ENCODE results near the gene CNDP2.

DNA sequence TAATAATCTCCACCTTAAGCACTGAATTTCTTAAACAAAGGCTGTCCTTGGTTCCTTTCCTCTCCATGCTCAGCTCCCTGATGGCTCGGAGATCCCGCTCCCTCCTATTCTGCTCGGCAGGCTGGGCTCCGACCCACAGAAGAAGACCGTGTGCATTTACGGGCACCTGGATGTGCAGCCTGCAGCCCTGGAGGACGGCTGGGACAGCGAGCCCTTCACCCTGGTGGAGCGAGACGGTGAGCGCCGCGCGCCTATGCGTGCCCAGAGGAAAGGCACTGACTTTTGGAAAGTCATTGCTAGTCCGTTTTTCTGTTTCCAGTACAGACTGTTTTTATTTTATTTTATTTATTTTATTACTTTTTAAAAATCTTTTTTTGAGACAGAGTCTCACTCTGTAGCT, 9.6 kb downstream of the CNDP2 start:
- no peak for TF ChIP-seq CTCF (IDR thresholded peaks at IDR 0.05)
- no peak for TF ChIP-seq POLR2A (IDR thresholded peaks at IDR 0.05)

All from adrenal gland (tissue), 5 donors.